Measurements from ENCODE around the gene KLK2. TPM values are rescaled to one million over a fixed set of nuclear protein-coding genes. Genes with fewer than 3 reads are reported as not detected.

KLK2 gene
- not detected in 2 replicates for total RNA-seq

DNA sequence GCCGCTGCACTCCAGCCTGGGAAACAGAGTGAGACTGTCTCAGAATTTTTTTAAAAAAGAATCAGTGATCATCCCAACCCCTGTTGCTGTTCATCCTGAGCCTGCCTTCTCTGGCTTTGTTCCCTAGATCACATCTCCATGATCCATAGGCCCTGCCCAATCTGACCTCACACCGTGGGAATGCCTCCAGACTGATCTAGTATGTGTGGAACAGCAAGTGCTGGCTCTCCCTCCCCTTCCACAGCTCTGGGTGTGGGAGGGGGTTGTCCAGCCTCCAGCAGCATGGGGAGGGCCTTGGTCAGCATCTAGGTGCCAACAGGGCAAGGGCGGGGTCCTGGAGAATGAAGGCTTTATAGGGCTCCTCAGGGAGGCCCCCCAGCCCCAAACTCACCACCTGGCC lies at the start of gene KLK2:
Gene KLK2 (plus strand): TSS at position 384 of the 400 bp plus-strand sequence. CDS start 35 bp downstream, outside the sequence.
- DNase-seq (ENCODE audit: low read depth, low spot score): no peak

GRCh38 chr19:50826492-50827240 lies 46.6 kb upstream of the KLK2 start:
- no peak for DNase-seq (ENCODE audit: low read depth, low spot score)

GRCh38 chr19:50827476-50827875 lies 45.8 kb upstream of the KLK2 start:
- no peak for DNase-seq (ENCODE audit: low read depth, low spot score)

GRCh38 chr19:50829801-50830200 lies 43.4 kb upstream of the KLK2 start:
- no peak for DNase-seq (ENCODE audit: low read depth, low spot score)

DNA sequence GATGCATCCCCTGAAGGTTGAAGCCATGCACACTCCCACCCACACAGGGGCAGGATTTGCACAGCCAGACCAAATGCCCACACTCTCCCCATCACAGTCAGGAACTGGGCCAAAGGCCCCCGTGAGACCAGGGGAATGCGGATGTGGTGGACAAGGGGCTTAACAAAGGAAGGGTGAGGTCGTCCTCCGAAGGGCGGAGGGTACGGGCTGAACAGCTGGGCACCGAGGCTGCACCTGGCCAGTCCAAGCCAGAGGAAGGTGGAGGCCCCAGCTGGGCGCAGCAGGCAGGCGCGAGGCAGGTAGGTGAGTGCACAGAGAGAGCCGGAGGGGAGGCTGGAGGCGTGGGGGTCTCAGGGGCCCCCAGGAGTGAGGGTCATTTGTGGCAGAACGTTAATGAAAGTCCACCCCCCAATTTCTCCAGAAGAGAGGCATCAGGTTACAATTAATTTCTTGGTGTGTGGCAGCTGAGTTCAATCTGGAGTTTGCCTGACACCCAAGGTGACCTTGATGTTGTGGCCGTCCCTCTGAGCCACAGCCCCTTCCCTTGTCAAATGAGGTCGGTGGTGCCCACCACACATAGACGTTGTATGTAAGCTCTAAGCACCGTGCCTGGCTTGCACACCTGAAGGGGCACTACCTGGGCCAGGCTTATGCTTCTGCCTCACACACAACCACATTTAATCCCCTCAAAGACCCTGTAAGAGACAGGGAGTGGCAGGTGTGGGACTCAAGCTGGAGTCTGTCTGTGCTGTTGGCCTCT lies 42.8 kb upstream of the KLK2 start:
- DNase-seq (ENCODE audit: low read depth, low spot score): no peak

- no peak for DNase-seq (ENCODE audit: low read depth, low spot score)
Observed at GRCh38 chr19:50831026-50831396, 42.2 kb upstream of the KLK2 start.

DNA sequence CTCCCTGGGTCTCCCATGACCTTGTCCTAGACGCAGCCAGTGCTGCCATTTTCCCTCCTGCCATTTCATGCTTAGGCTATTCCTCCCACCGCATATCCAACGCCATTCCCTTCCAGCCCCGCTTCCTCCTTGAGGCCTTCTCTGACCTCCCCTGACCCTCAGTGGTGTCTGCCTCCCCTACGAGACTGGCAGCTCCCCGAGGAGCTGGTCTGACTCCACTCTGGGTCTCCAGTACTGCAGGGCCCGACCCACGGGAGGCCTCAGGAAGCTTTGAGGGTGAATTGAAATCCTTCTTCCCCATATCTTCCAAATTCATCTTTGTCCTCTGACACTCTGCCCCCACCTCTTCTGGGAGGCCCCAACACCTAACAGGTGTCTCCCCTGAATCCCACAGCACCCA lies 40.6 kb upstream of the KLK2 start:
- no peak for DNase-seq (ENCODE audit: low read depth, low spot score)

DNA sequence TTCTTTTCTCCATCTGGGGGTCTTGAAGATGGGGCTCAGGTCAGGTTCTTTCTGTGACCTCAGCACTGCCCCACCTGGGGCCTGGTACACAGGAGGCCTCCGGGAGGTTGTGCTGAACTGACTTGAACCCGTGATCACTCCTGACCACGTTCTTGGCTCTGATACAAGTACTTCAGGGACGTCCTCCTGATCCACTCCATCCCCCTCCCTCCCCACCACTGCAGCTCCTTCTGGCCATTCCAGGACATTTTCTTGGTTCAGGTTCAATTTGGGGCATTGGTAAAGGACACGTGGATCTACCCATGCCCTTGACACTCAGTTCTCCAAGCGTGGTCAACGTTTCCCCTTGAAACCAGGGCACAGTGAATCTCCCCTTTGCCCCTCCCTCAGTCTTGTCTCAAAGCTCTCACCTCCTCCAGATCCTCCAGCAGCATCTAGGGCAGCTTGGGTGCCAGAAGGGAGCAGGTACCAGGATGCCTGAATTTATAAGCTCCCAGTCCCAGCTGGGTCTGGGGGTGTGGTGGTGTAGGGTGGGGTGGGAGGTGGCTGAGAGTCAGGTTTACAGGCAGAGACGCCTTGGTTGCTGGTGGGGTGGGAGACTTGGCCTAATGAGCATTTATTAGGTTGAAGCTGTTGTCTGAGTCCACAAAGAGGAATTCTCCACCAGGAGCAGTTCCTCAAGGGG lies 40.0 kb upstream of the KLK2 start, which contains the start of gene KLK15:
Gene KLK15 (minus strand): TSS at position 458 of the 685 bp plus-strand sequence. CDS start 2,082 bp downstream, outside the sequence.
- DNase-seq (ENCODE audit: low read depth, low spot score): no peak

DNA sequence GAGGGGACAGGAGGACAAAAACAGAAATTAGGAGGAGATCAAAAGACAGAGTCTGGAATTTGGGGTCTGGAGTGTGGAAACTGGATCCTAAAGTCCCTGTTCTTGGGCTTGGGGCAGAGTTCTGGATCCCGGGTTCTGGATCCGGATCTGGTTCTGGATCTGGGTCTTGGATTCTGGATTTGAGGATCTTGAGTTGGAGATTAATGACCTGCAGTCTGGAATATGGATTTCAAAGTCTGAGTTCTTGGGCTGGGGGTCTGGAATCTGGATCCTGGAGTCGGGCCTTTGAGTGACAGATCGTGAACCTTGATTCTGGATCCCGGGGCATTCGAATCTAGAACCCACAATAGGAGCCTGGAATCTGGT lies 39.5 kb upstream of the KLK2 start:
- no peak for DNase-seq (ENCODE audit: low read depth, low spot score)

DNA sequence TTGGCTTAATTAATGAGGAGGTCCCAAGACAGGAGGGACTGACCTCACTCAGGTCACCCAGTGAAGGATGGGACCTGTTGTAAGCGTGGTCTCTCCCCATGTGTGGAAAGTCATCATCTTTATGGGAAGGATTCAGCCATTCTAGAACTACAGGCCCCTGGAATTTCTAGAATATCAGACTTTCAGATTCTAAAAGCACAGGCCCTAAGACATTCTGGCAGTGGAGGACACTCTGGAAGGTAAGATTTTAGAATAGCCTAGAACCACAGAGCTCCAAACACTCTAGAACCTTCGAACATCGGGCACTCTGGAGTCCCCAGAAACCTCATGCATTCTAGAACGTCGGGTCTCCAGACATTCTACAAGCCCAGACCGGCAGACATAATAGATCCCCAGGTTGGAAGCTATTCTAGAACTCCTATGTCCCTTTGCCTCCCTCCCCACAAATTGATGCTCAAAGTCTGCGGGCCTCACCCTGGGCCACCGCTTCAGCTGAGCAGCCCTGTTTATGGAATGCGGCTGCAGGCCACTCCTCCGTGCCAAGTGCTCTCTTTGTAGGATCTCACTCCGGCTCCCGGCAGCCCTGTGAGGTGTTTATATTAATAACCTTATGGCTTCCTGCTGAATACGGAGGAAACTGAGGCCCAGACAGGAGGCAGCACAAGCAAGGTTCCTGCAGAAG lies 38.0 kb upstream of the KLK2 start:
- DNase-seq (ENCODE audit: low read depth, low spot score): no peak

DNA sequence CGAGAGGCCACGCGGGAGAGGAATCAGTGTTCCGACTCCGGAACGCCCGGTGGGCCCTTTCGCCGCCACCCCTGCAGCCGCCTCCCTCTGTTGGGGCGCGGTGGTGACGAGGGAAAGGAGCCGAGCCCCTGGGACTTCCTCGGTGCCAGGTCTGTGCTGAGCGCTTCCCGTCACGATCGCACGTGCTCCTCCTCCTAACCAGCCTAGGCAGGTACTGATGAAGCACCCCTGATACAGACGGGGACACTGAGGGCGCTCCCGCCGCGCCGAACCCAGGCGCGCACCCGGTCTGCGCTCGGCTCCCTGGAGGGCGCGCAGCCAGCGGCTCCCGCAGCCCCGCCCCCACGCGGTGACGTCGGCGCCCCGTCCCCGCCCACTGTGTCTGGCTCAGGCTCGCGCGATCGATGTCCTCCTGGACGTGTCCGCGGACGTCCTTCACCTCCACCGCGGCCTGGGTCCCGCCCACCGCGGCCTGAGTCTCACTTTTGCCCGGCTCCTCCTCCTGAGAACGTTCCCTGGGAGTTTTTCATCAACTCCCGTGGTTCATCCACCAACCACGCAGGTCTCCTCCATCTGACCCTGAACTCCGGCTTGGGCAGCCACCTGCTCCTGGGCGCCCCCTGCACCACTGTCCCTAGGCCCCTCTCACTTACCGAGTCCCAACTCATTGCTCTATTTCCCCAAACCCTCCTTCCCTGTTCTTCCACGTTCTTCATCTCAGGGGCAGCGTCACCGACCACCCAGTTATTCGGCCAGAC lies 37.3 kb upstream of the KLK2 start:
- no peak for DNase-seq (ENCODE audit: low read depth, low spot score)

DNA sequence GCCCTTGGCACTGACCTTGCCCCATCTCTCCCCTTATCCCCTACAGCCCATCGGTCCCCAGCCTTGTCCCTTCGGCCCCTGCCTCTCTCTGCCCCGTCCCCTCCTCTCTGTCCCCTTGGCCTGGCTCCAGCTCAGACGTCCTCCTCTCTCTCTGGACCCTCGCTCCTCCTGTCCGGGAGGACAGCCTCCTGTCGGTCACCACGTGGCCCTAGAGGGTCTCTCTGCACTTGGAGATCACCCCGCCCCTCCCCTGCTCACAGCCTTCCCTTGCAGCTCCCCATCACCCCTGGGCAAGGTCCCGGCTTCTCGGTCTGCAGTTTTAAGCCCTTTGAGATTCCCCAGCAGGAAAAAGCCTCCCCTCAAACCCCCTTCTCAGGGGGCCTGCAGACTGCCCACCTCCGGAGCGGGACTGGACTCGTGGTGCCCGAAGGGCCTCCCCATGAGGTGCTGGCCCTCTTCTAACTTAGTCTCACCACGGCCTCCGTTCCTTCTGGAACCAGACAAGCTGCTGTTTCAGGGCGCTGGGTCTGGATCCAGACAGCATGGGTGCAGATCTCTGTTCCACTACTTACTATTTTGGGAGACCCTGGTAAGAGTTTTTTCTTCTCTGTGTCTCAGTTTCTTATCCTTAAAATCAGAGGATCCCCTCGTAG lies 36.6 kb upstream of the KLK2 start:
- DNase-seq (ENCODE audit: low read depth, low spot score): no peak

GRCh38 chr19:50837300-50837699 lies 35.9 kb upstream of the KLK2 start:
- no peak for DNase-seq (ENCODE audit: low read depth, low spot score)

DNA sequence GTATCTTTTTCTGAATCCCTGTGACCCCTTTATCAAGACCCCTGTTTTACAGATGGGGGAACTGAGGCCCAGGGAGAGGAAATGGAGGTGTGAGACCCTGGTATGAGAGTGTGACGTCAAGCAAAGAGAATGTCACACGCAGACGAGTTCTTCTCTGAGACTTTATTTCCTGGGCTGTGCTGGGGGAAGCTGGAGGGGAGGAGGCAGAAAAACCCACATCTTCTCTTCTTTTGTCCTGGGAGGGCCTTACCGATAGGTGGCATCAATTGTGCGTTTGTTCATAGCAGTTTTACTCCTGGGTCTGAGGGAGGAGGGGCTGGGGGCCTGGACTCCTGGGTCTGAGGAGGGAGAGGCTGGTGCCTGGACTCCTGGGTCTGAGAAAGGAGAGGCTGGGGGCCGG lies 35.0 kb upstream of the KLK2 start:
- DNase-seq (ENCODE audit: low read depth, low spot score): no peak

DNA sequence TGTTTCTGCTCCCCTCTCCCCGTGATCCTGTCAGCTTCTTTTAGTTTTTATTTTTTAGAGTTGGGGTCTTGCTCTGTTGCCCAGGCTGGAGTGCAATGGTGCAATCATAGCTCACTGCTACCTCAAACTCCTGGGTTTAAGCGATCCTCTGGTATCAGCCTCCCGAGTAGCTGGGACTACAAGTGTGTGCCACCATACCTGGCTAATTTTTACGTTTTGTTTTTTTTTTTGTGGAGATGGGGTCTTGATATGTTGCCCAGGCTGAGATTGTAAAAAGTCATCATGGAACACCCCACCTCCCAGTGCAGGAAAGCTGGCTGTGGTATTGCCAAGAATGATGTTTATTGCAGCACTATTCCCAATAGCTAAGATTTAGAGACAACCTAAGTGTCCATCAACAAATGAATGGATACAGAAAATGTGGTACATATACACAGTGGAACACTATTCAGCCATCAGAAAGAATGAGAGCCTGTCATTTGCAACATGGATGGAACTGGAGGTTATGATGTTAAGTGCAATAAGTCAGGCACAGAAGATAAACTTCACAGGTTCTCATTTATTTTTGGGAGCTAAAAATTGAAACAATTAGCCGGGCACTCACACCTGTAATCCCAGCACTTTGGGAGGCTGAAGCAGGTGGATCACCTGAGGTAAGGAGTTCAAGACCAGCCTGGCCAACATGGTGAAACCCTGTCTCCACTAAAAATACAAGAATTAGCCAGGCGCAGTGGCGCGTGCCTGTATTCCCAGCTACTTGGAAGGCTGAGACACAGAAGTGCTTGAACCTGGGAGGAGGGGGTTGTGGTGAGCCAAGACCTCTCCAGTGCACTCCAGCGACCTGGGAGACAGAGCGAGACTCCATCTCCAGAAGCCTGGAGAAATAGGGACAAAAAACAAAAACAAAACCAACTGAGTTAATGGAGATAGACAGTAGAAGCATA lies 33.3 kb upstream of the KLK2 start:
- no peak for DNase-seq (ENCODE audit: low read depth, low spot score)

- no peak for DNase-seq (ENCODE audit: low read depth, low spot score)
Observed at GRCh38 chr19:50842130-50842529, 31.1 kb upstream of the KLK2 start.

DNA sequence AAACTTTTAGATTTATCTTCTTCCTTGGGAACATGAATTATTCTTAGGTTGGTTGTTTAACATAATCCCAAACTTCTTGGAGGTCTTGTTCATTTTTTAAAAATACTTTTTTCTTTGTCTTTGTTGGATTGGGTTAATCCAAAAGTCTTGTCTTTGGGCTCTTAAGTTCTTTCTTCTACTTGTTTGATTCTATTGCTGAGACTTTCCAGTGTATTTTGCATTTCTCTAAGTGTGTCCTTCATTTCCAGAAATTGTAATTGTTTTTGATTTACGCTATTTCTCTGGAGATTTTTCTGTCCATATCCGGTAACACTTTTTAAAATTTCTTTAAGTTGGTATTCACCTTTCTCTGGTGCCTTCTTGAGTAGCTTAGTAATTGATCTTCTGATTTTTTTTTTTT lies 30.0 kb upstream of the KLK2 start:
- DNase-seq (ENCODE audit: low read depth, low spot score): no peak

DNA sequence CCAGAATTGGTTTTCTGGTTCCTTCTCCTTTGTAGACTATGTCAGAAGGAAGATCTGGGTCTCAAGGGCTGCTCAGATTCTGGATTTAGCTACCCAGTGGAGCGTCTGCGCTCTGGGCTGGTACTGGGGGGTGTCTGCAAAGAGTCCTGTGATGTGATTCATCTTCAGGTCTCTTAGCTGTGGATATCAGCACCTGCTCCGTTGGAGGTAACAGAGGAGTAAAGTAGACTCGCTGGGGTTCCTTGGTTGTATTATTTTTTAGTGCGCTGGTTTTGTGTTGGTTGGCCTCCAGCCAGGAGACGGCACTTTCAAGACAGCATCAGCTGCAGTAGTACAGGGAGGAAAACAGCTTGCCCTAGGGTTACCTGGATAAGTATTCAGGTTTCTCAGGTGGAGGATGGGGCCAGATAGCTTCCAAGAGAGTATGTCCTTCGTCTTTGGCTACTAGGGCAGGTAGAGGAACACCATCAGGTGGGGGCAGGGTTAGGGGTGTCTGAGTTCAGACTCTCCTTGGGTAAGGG lies 29.5 kb upstream of the KLK2 start:
- DNase-seq (ENCODE audit: low read depth, low spot score): no peak

- DNase-seq (ENCODE audit: low read depth, low spot score): no peak
Observed at GRCh38 chr19:50844296-50844935, 28.8 kb upstream of the KLK2 start.

All from pulmonary artery endothelial cell (primary cell).